ENCODE data around the gene MYO7B. TPM values are rescaled to one million over a fixed set of nuclear protein-coding genes. Genes with fewer than 3 reads are reported as not detected.

The MYO7B gene
- total RNA-seq, 1 donor from 2014 or later, result 1.6 TPM

DNA sequence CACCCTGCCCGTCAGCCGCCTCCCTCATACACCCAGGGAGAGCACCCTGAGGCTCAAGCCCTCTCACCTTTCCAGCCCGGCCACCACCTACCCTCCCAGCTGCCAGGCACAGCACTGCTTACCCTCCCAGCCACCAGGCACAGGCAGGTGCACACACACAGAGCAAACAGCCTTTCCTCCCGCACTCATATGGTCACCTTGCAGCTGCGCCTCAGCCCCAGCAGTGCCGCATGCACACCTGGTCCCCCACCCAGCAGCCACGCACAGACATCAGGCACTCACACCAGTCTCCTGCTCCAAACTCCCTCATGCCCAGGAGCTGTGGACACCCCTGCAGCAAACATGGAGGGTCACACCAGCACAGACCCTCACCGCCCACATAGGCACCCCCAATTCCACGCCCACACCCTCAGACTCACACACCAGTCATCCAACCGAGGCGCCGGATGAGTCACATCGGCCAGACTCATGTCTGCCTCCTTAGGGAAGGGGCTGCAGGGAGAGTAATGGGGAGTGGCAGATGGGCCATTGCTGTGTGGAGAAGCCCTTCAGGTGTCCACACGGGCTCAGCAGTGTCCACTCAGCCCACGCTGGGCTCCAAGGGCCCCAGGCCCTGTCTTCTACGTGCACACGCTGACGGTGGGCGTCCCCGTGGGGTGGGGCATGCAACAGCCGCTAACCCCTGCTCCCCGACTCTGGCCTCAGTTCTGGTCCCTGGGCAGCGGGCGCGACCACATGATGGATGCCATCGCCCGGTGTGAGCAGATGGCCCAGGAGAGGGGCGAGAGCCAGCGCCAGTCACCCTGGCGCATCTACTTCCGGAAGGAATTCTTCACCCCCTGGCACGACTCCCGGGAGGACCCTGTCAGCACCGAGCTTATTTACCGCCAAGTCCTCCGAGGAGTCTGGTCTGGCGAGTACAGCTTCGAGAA is 88.2 kb downstream of the MYO7B start:
- intact Hi-C loops (cut with micrococcal nuclease), result no loop called here

- intact Hi-C loops (cut with micrococcal nuclease), result no loop called here
Observed at GRCh38 chr2:127624320-127624755, 88.9 kb downstream of the MYO7B start.

DNA sequence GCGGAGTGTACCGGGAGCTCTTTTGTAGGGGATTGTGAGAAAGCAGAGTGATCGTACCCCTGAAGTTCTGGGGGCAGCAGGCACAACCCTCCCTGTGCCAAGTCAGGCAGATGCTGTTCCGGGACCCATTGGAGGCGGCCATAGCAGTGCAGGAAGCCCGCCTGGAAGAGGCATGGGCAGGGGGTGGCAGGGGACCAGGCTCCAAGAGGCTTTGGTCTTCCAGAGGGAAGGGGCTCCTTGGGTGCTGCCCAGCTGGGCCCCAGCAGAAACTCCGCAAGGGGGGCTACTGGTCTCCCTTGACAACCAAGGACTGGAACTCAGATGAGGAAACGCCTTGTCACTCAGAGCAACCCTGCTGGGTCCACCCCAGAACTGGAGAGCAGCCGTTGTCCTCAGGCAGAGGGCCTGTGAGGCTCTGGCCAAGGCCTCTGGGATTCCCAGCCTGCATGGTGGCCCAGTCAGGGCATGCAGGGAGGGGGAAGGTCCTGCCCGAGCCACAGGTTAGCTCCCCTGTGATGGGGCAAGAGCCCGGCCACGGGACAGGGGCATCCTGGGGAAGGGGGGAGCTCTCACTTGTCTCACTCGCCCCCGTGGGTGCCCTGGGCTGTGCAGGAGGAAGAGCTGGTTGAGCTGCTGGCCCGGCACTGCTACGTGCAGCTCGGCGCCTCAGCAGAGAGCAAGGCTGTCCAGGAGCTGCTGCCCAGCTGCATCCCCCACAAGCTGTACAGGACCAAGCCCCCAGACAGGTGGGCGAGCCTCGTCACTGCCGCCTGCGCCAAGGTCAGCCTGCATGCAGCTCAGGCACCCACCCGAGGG is 89.5 kb downstream of the MYO7B start:
- intact Hi-C loops (cut with micrococcal nuclease), result no loop called here

DNA sequence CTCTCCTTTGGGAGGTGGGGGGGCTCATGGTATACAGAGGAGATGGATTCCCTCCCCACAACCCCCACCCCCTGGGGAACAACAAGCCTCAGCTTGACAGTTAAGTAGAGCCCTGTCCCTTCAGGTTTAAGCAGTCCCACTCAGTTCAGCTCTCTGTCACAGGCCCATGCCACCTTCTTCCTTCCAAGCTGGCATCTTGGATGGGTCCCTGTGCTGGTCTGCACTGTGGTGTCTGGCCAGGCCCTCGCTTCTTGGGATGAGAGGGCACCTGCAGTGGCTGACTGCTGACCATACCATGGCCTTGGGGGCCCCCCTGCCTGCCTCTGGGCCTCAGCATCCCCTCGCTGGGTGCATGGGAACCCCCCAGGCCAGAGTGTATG is 90.1 kb downstream of the MYO7B start:
- intact Hi-C loops (cut with micrococcal nuclease), result no loop called here

GRCh38 chr2:127626175-127626574 is 90.7 kb downstream of the MYO7B start:
- intact Hi-C loops (cut with micrococcal nuclease), result no loop called here

DNA sequence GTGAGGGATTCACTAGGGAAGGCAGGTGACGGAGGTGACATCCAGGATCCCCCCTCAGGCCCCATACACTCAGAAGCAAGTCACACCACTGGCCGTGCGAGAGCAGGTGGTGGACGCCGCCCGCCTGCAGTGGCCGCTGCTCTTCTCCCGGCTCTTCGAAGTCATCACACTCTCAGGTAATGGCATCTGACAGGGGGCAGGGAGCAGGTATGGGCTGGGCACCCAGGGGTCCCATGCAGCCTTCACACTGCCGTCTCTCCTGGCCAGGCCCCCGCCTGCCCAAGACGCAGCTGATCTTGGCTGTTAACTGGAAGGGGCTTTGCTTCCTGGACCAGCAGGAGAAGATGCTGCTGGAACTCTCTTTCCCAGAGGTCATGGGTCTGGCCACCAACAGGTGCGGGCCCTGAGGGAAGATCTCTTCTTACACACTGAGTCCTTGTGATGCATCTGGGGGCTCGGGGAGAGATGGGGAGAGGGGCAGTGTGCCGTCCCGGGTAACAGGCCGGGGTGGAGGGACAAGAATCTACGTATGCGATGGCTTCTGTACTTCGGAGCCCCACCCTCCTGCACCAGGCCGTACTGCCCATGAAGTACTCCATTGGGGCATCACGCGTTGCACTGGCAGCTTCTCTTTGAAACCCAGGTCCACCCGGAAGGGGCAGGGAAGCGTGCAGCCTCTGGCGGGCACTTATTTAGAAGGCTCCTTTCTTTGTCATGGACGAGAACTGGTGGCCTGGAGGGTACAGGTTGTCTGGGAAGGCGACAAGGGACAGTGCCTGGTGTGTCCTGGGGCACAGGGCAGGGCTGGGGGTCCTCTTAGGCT is 91.6 kb downstream of the MYO7B start:
- intact Hi-C loops (cut with micrococcal nuclease), result no loop called here

DNA sequence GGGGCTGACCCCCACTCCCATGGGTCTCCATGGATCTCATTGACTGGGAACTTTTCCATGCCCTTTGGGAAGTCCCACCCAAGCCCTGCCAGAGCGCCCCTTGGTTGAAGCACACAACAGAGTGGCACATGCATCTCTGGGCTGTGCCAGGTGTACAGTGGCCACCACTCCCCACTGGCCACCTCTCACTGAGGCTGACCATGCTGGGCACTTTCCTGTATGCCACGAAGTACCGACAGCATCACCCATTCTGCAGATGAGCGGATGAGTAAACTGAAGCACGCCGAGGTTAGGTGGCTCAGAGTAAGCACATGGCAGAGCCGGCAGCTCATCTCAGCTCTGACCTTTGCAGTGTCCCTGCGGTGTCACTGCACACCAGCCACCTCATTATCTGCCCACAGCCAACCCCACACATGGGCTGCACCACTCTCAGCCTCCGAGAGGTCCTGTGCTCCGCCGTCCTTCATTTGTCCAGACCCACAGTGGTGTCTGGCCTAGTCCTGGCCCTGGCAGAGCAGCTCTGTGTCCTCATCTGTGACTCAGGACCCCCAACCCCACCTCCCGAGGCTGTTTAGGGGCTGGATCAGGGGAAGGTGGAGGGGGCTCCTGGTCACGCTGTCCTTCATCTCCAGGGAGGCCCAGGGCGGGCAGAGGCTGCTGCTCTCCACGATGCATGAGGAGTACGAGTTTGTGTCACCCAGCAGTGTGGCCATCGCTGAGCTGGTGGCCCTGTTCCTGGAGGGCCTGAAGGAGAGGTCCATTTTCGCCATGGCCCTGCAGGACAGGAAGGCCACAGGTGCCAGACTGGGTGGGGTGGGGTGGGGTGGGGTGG is 92.5 kb downstream of the MYO7B start:
- intact Hi-C loops (cut with micrococcal nuclease), result no loop called here

- intact Hi-C loops (cut with micrococcal nuclease), result no loop called here
Observed at GRCh38 chr2:127628767-127629614, 93.5 kb downstream of the MYO7B start.

- intact Hi-C loops (cut with micrococcal nuclease), result no loop called here
Observed at GRCh38 chr2:127629637-127630036, 94.2 kb downstream of the MYO7B start.

GRCh38 chr2:127630096-127630863 is 94.8 kb downstream of the MYO7B start:
- intact Hi-C loops (cut with micrococcal nuclease), result no loop called here

- intact Hi-C loops (cut with micrococcal nuclease), result no loop called here
Observed at GRCh38 chr2:127630864-127631540, 95.5 kb downstream of the MYO7B start.

- intact Hi-C loops (cut with micrococcal nuclease), result no loop called here
Observed at GRCh38 chr2:127631541-127631996, 96.1 kb downstream of the MYO7B start.

DNA sequence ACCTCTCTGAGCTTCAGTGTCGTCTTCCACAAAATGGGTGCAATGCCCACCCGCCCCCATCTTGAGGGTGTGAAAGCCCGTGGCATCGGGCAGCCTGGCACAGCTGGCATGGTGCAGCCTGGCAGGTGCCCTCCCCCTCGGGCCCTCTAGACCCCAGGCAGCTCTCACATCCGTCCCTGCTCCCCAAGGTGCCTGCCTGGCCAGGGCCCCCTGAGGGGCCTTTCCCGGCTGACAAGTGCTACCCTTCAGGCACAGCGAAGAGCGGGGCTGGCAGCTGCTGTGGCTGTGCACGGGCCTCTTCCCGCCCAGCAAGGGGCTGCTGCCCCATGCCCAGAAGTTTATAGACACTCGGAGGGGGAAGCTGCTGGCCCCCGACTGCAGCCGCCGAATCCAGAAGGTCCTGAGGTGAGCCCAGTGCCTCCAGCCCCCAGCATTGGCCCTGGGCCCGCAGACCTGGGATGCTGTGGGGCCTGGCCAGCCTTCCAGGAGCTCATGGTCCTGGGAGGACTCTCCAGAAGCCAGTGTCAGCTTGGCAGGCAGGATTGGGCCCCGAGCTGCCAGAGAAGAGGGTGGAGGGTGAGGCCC is 96.6 kb downstream of the MYO7B start:
- intact Hi-C loops (cut with micrococcal nuclease), result no loop called here

DNA sequence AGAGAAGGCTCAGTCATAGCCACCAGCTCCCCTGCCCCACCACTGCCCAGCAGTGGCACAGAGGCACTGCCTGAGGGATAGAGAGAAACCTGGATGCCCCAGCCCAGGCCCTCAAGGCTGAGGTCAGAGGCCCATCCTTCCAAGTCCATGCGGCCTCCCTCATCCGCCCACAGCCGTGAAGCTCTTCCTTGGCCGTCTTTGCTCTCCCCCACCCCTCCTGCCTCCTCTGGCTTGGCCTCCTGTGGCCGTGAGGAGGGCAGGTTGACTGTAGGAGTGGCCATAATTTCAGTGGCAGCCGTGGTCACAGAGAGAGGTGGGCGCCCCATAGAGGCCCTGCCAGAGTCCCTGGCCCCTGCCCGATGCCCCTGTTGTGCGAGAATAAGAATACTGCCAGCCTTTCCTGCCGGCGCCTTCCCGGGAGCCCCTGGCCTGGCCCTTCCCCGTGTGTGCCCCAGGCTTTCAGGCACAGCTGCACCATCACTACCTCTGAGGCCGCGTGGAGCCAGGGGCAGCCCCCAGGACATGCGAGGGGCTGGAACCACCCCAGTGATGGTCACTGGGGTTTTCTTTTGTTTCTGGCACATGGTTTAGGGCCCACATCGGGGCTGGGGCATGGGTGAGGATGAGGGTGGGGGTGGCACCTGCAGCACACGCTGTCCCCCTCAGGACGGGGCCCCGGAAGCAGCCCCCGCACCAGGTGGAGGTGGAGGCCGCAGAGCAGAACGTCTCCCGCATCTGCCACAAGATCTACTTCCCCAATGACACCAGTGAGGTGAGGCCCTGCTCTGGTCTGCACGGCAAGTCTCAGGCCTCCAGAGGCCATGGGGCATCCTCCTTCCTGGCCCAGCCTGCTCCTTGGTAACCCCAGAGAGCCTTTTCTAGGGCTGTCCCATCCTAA is 97.4 kb downstream of the MYO7B start:
- intact Hi-C loops (cut with micrococcal nuclease), result no loop called here

DNA sequence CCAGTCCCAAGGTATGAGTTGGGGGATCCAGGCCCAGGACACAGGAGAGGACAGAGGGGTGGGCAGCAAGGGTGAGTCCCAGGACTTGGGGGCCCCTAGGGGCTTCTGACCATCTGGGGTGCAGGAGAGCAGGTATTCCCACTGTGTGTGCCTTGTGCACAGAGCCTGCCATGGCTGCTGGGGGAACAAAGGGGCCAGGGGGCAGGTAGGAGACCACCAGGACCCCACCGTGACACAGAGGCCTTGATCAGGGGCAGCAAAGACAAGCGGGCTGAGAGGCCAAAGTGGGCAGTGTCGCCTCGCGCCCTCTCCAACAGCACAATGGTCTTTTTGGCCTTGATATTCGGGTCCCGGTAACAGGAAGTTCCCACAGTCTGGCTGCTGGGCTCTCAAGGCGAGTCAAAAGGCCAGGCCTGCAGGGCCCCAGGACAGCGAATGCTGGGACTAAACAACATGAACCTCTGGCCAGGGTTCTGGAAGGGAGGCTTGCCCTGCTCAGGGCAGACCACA is 98.1 kb downstream of the MYO7B start:
- intact Hi-C loops (cut with micrococcal nuclease), result no loop called here

- intact Hi-C loops (cut with micrococcal nuclease), result no loop called here
Observed at GRCh38 chr2:127634066-127634617, 98.7 kb downstream of the MYO7B start.
